ENCODE measurements around the gene KAZALD1.

- TF ChIP-seq CTCF (IDR thresholded peaks at IDR 0.05 in 8 of 11, conservative IDR thresholded peaks at IDR 0.05 in 3 of 11) (no peak), POLR2A (IDR thresholded peaks at IDR 0.05) (no peak), POLR2AphosphoS5 (IDR thresholded peaks at IDR 0.05) (no peak)
These were observed 24.1 kb downstream of the KAZALD1 start for GRCh38 chr10:101085846-101086245.

Data from spleen (tissue), 7 donors.